ENCODE measurements around the gene PDK3. TPM values are rescaled to one million over a fixed set of nuclear protein-coding genes. Genes with fewer than 3 reads are reported as not detected.

PDK3 gene
- total and polyA plus RNA-seq, 2 donors, result 7.6 to 12.5 TPM

DNA sequence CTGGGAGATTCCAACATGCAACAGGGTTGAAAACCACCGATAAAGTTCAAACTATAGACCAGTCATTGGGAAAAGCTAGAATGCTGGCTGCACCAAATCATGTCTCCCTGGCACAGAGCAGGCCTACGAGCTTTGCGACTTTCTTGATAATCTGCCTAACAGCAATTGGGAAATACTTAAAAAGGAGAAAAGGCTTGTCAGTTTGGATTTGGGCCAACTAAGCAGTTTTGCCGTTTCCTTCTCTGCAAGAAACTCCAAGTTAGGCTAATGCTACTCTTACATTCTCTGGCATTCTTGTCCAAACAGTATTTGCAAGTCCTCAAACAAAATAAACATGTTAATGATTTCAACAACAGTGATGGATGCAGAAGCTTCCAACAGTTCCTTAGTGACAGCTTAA is 87.9 kb downstream of the PDK3 start:
- no peak overlapping the region for H3K27ac ChIP-seq (ENCODE audit: low read depth in 1 of 2, low read length in 1 of 2)
- H3K27me3 ChIP-seq (ENCODE audit: control insufficient read depth in 2 of 2, insufficient read depth in 1 of 2, low read length in 1 of 2), result no peaks in the 10 kb centered on the region
- H3K9me3 ChIP-seq (ENCODE audit: control insufficient read depth in 2 of 2, insufficient read depth in 1 of 2, low read length in 1 of 2), result no peaks in the 10 kb centered on the region
- DNase-seq (ENCODE audit: low read depth in 6 of 9, low spot score in 9 of 9), result no peak
- no peaks in the 10 kb centered on the region for H3K36me3 ChIP-seq (ENCODE audit: control insufficient read depth in 2 of 2, insufficient read depth in 2 of 2, low read length in 1 of 2)
- H3K4me3 ChIP-seq (ENCODE audit: low read length in 2 of 2), result no peak overlapping the region
- 93% methylated on average over 4 of the region's 4 CpGs for WGBS
- H3K4me1 ChIP-seq (ENCODE audit: control insufficient read depth in 2 of 2, insufficient read depth in 2 of 2, low read length in 2 of 2), result no peaks in the 10 kb centered on the region

DNA sequence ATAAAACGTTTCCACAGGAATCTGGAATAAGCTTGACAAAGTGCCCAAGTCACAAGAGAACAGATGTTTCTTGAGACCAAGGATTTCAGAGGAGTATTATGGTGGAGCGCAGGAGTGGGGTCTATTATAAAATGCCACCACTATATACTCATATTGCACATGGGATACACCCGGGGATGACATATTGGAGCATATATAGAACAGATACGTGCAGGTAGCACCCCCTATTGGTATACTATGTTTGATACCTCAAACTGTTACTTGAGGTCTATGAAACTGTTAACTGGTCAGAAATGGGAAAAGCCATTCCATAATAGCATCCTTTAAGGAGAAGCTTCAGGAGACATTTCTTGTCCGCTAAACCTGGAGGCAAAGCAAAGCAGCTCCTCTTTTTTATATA is 96.0 kb downstream of the PDK3 start:
- WGBS, result 97% methylated on average over 5 of the region's 5 CpGs
- H3K4me3 ChIP-seq (ENCODE audit: low read length in 2 of 2), result no peak overlapping the region
- no peaks in the 10 kb centered on the region for H3K4me1 ChIP-seq (ENCODE audit: control insufficient read depth in 2 of 2, insufficient read depth in 2 of 2, low read length in 2 of 2)
- no peaks in the 10 kb centered on the region for H3K9me3 ChIP-seq (ENCODE audit: control insufficient read depth in 2 of 2, insufficient read depth in 1 of 2, low read length in 1 of 2)
- DNase-seq (ENCODE audit: low read depth in 6 of 9, low spot score in 9 of 9), result no peak
- H3K27me3 ChIP-seq (ENCODE audit: control insufficient read depth in 2 of 2, insufficient read depth in 1 of 2, low read length in 1 of 2), result no peaks in the 10 kb centered on the region
- H3K27ac ChIP-seq (ENCODE audit: low read depth in 1 of 2, low read length in 1 of 2), result no peak overlapping the region
- no peaks in the 10 kb centered on the region for H3K36me3 ChIP-seq (ENCODE audit: control insufficient read depth in 2 of 2, insufficient read depth in 2 of 2, low read length in 1 of 2)

DNA sequence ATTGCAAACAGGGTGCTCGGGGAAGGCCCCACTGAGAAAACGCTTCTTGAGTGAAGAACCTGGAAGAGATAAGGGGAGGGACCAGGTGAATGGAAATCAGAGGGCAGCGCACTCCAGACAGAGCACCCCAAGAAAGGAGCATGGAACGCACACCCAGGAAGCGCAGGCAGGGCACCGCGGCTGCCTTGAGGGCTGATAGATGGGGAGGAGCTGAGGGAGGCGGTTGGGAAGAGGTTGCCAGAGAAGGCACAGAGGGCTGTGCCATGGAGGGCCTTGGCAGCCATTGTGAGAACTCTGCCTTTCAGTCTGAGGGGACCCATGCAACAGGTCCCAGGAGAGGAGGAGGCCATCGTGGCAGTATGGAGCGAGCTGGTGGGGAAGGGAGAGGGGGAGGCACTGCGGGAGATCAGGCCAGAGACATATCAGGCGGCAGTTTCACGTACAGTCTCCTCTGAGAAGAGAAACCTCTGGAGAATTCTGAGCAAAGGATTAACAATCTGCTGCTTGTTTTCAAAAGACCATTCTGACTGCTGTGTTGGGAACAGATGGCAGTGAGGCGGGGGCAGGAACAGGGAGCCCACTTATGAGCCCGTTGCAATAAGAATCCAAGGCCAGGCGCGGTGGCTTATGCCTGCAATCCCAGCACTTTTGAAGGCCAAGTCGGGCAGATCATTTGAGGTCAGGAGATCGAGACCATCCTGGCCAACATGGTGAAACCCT is 98.4 kb downstream of the PDK3 start:
- Histone ChIP-seq H3K9me3 (ENCODE audit: control insufficient read depth in 2 of 2, insufficient read depth in 1 of 2, low read length in 1 of 2) (no peaks in the 10 kb centered on the region), H3K4me1 (ENCODE audit: control insufficient read depth in 2 of 2, insufficient read depth in 2 of 2, low read length in 2 of 2) (no peaks in the 10 kb centered on the region), H3K36me3 (ENCODE audit: control insufficient read depth in 2 of 2, insufficient read depth in 2 of 2, low read length in 1 of 2) (no peaks in the 10 kb centered on the region), H3K27ac (ENCODE audit: low read depth in 1 of 2, low read length in 1 of 2) (no peak overlapping the region), H3K27me3 (ENCODE audit: control insufficient read depth in 2 of 2, insufficient read depth in 1 of 2, low read length in 1 of 2) (no peaks in the 10 kb centered on the region), H3K4me3 (ENCODE audit: low read length in 2 of 2) (no peak overlapping the region)
- no peak for DNase-seq (ENCODE audit: low read depth in 6 of 9, low spot score in 9 of 9)
- WGBS, result 98% methylated on average over 19 of the region's 19 CpGs

DNA sequence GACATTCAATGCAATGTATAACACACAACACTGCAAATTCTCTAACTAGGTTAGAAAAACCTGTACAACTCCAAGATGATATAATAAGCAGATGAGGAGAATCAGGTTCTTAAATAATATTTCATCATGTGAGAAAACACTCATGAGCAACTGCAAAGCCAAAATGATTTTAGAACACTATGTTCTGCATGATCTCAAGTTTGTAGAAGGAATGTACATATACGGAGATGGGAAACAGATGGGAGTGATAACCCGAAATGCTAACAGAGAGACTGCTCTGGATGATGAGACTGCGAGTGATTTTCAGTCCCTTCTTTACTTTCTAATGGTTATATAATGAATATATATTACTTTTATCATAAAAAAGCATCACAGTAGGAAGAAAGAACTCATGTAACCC is 101.2 kb downstream of the PDK3 start:
- H3K4me1 ChIP-seq (ENCODE audit: control insufficient read depth in 2 of 2, insufficient read depth in 2 of 2, low read length in 2 of 2), result no peaks in the 10 kb centered on the region
- H3K4me3 ChIP-seq (ENCODE audit: low read length in 2 of 2), result no peak overlapping the region
- DNase-seq (ENCODE audit: low read depth in 6 of 9, low spot score in 9 of 9), result no peak
- 94% methylated on average over 3 of the region's 3 CpGs for WGBS
- H3K27me3 ChIP-seq (ENCODE audit: control insufficient read depth in 2 of 2, insufficient read depth in 1 of 2, low read length in 1 of 2), result no peaks in the 10 kb centered on the region
- no peak overlapping the region for H3K27ac ChIP-seq (ENCODE audit: low read depth in 1 of 2, low read length in 1 of 2)
- no peaks in the 10 kb centered on the region for H3K36me3 ChIP-seq (ENCODE audit: control insufficient read depth in 2 of 2, insufficient read depth in 2 of 2, low read length in 1 of 2)
- H3K9me3 ChIP-seq (ENCODE audit: control insufficient read depth in 2 of 2, insufficient read depth in 1 of 2, low read length in 1 of 2), result no peaks in the 10 kb centered on the region

DNA sequence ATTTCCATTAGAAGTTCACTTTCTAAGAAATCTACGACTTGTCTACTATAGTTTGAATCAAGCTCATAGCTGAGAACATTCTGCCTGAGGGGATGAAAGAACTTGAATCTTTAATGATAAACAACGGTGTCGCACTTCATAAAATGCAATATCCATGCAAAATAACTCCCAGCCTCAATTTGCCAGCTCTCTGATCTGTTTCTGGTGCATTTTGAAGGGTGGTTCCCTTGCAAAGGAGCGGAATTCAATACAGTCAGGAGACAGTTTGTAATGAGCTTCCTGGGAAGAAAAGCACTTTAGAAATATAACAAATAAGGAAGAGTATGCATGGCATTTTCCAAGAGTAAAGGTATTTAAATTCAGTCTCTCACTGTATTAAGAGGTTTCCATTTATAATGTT is 102.1 kb downstream of the PDK3 start:
- Histone ChIP-seq H3K4me1 (ENCODE audit: control insufficient read depth in 2 of 2, insufficient read depth in 2 of 2, low read length in 2 of 2) (no peaks in the 10 kb centered on the region), H3K4me3 (ENCODE audit: low read length in 2 of 2) (no peak overlapping the region), H3K27me3 (ENCODE audit: control insufficient read depth in 2 of 2, insufficient read depth in 1 of 2, low read length in 1 of 2) (no peaks in the 10 kb centered on the region), H3K27ac (ENCODE audit: low read depth in 1 of 2, low read length in 1 of 2) (no peak overlapping the region), H3K36me3 (ENCODE audit: control insufficient read depth in 2 of 2, insufficient read depth in 2 of 2, low read length in 1 of 2) (no peaks in the 10 kb centered on the region), H3K9me3 (ENCODE audit: control insufficient read depth in 2 of 2, insufficient read depth in 1 of 2, low read length in 1 of 2) (no peaks in the 10 kb centered on the region)
- WGBS, result 98% methylated on average over 4 of the region's 4 CpGs
- DNase-seq (ENCODE audit: low read depth in 6 of 9, low spot score in 9 of 9), result no peak

DNA sequence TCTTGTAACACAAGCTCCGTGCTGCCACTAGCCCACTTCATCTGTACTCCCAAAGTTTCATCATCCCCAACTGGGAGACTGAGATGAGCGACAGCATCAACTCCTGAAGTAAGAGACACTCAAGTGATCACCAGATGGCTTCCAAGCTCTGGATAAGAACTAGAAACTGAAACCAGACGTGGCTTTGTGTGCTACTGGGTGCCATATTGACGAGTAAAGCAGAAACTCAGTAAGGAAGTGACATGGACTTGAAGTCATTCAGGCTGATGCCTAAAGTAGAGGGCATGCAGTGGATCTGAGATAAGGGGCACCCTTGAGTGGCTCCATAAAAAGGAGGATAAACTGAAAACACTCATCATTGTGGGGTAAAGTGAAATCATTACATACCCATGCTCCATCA is 109.7 kb downstream of the PDK3 start:
- no peaks in the 10 kb centered on the region for H3K9me3 ChIP-seq (ENCODE audit: control insufficient read depth in 2 of 2, insufficient read depth in 1 of 2, low read length in 1 of 2)
- no peak for DNase-seq (ENCODE audit: low read depth in 6 of 9, low spot score in 9 of 9)
- 93% methylated on average over 4 of the region's 4 CpGs for WGBS
- H3K4me3 ChIP-seq (ENCODE audit: low read length in 2 of 2), result no peak overlapping the region
- H3K27ac ChIP-seq (ENCODE audit: low read depth in 1 of 2, low read length in 1 of 2), result no peak overlapping the region
- no peaks in the 10 kb centered on the region for H3K27me3 ChIP-seq (ENCODE audit: control insufficient read depth in 2 of 2, insufficient read depth in 1 of 2, low read length in 1 of 2)
- no peaks in the 10 kb centered on the region for H3K4me1 ChIP-seq (ENCODE audit: control insufficient read depth in 2 of 2, insufficient read depth in 2 of 2, low read length in 2 of 2)
- H3K36me3 ChIP-seq (ENCODE audit: control insufficient read depth in 2 of 2, insufficient read depth in 2 of 2, low read length in 1 of 2), result no peaks in the 10 kb centered on the region

DNA sequence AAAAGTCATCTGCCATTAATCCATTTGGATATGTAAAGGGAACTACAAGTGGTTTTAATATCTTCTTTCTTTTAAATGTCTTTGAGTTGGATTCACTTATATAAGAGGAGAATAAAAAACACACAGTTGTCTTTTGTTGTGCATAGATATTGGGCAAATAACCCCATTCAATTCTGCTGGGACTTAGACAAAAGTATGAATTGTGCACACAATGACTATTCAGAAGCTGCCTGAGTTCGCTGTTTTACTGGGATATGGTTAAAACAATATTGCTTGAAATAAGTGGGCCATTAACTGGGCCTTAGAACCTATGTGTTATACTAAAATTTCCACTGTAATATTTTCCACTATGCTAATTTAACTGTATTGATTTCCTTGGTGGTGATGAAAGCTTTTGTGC is 110.4 kb downstream of the PDK3 start:
- no peak for DNase-seq (ENCODE audit: low read depth in 6 of 9, low spot score in 9 of 9)
- WGBS, result 100% methylated on average over 1 of the region's 1 CpG
- no peaks in the 10 kb centered on the region for H3K9me3 ChIP-seq (ENCODE audit: control insufficient read depth in 2 of 2, insufficient read depth in 1 of 2, low read length in 1 of 2)
- no peaks in the 10 kb centered on the region for H3K36me3 ChIP-seq (ENCODE audit: control insufficient read depth in 2 of 2, insufficient read depth in 2 of 2, low read length in 1 of 2)
- no peaks in the 10 kb centered on the region for H3K27me3 ChIP-seq (ENCODE audit: control insufficient read depth in 2 of 2, insufficient read depth in 1 of 2, low read length in 1 of 2)
- H3K4me3 ChIP-seq (ENCODE audit: low read length in 2 of 2), result no peak overlapping the region
- no peaks in the 10 kb centered on the region for H3K4me1 ChIP-seq (ENCODE audit: control insufficient read depth in 2 of 2, insufficient read depth in 2 of 2, low read length in 2 of 2)
- no peak overlapping the region for H3K27ac ChIP-seq (ENCODE audit: low read depth in 1 of 2, low read length in 1 of 2)

DNA sequence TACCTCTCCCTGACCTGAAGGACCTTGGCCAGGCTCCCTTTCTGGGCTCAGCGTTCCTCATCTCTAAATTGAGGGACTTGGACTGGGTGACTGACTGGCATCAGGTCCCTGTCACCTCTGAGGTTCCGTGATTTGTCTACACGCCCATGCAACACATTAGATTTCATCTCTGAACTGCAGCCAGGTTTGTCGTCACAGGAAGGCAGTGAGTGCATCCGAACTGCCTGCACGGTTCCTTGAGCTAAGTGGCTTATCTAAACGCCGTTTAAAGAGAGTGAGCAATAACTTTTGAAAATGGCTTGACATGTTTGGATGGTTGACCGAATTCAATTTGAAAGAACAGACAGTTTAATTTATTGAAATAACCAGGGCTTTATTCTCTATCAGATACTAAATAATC is 112.0 kb downstream of the PDK3 start:
- Histone ChIP-seq H3K36me3 (ENCODE audit: control insufficient read depth in 2 of 2, insufficient read depth in 2 of 2, low read length in 1 of 2) (no peaks in the 10 kb centered on the region), H3K27ac (ENCODE audit: low read depth in 1 of 2, low read length in 1 of 2) (no peak overlapping the region), H3K4me1 (ENCODE audit: control insufficient read depth in 2 of 2, insufficient read depth in 2 of 2, low read length in 2 of 2) (no peaks in the 10 kb centered on the region), H3K4me3 (ENCODE audit: low read length in 2 of 2) (no peak overlapping the region), H3K9me3 (ENCODE audit: control insufficient read depth in 2 of 2, insufficient read depth in 1 of 2, low read length in 1 of 2) (no peaks in the 10 kb centered on the region), H3K27me3 (ENCODE audit: control insufficient read depth in 2 of 2, insufficient read depth in 1 of 2, low read length in 1 of 2) (no peaks in the 10 kb centered on the region)
- DNase-seq (ENCODE audit: low read depth in 6 of 9, low spot score in 9 of 9), result no peak
- WGBS, result 93% methylated on average over 9 of the region's 9 CpGs

Data from thymus (tissue), 11 donors.